T-cell (primary cell): Measurements from ENCODE around the gene SMG6. TPM values are rescaled to one million over a fixed set of nuclear protein-coding genes. Genes with fewer than 3 reads are reported as not detected.

Source experiments
- ATAC-seq, 4 experiments: fragments of 200-7000 bp in 3 of 4; fragments of 150-1000 bp in 1 of 4; cut with Tn5 transposase; replicated peaks in 1 of 4; 1 replicate in 3 of 4; 2 replicates in 1 of 4; pipeline ENCODE4 v1.10.0; 2021; ENCODE audit warnings: moderate library complexity in 3 of 4, mild to moderate bottlenecking in 2 of 4, moderate number of reproducible peaks in 1 of 4
- CTCF ChIA-PET, 2 donors: fragments of 300-600 bp; sonication (Branson Sonifier 250); formaldehyde crosslinking; loops; one replicate each; lab custom pipeline; 2022; ENCODE audit warnings: antibody characterized with exemption in 2 of 2; lab: Charles Lee
- POLR2A ChIA-PET, 2 donors: fragments of 300-600 bp; sonication (Branson Sonifier 250); formaldehyde crosslinking; loops; one replicate each; lab custom pipeline; 2022; ENCODE audit warnings: antibody characterized with exemption in 2 of 2; lab: Charles Lee
- DNase-seq, 35 experiments: peaks; one replicate each; pipeline versions ENCODE4 v3.0.0 to v3.0.0-alpha.2; 2013 to 2023
- H3K27ac ChIP-seq: one replicate; pipeline ENCODE4 v1.5.1; 2013; ENCODE audit warnings: low read length
- H3K27me3 ChIP-seq, 2 experiments: replicated peaks in 1 of 2; 1 replicate in 1 of 2; 2 replicates in 1 of 2; pipeline versions ENCODE4 v1.6.1 to v1.7.0; 2013; ENCODE audit warnings: low read length in 1 of 2, mixed read lengths in 1 of 2; ENCODE audit not compliant: control insufficient read depth in 2 of 2, insufficient read depth in 2 of 2; ENCODE audit errors: extremely low read depth in 1 of 2
- H3K36me3 ChIP-seq, 2 donors: 1 replicate in 1 of 2; 2 replicates in 1 of 2; pipeline versions ENCODE4 v1.6.1 to v1.7.0; 2013; ENCODE audit warnings: low read length in 1 of 2; ENCODE audit not compliant: control insufficient read depth in 2 of 2, insufficient read depth in 1 of 2; ENCODE audit errors: extremely low read depth in 1 of 2
- H3K4me1 ChIP-seq, 2 experiments: 1 replicate in 1 of 2; 2 replicates in 1 of 2; pipeline versions ENCODE4 v1.6.1 to v1.7.0; 2013; ENCODE audit warnings: low read length in 2 of 2, mixed read lengths in 1 of 2; ENCODE audit not compliant: insufficient read depth in 2 of 2, control insufficient read depth in 1 of 2; ENCODE audit errors: extremely low read depth in 1 of 2
- H3K4me3 ChIP-seq, 2 donors: 1 replicate in 1 of 2; 2 replicates in 1 of 2; pipeline versions ENCODE4 v1.5.1 to v1.7.0; 2013; ENCODE audit warnings: mild to moderate bottlenecking in 2 of 2, low read length in 1 of 2, moderate library complexity in 1 of 2; ENCODE audit not compliant: control insufficient read depth in 1 of 2; ENCODE audit errors: extremely low read depth in 1 of 2
- H3K9me3 ChIP-seq: 2 replicates; pipeline ENCODE4 v1.7.0; 2013
- H3K27ac Mint-ChIP-seq, 2 donors: one replicate each; pipeline ENCODE4 v1.8.0; 2020 to 2021; ENCODE audit warnings: mild to moderate bottlenecking in 2 of 2, mixed read lengths in 2 of 2
- H3K27me3 Mint-ChIP-seq, 2 donors: one replicate each; pipeline ENCODE4 v1.8.0; 2021 to 2022; ENCODE audit warnings: mixed read lengths in 2 of 2
- H3K36me3 Mint-ChIP-seq: one replicate; pipeline ENCODE4 v1.8.0; 2021; ENCODE audit warnings: mixed read lengths
- H3K4me1 Mint-ChIP-seq, 3 donors: one replicate each; pipeline ENCODE4 v1.8.0; 2020 to 2022; ENCODE audit warnings: mixed read lengths in 3 of 3, mild to moderate bottlenecking in 1 of 3
- H3K4me3 Mint-ChIP-seq, 3 donors: one replicate each; pipeline ENCODE4 v1.8.0; 2020 to 2022; ENCODE audit warnings: mild to moderate bottlenecking in 3 of 3, mixed read lengths in 3 of 3, moderate library complexity in 3 of 3
- H3K9me3 Mint-ChIP-seq, 3 donors: one replicate each; pipeline ENCODE4 v1.8.0; 2020 to 2022; ENCODE audit warnings: mixed read lengths in 3 of 3
- WGBS: methylation state at CpG from one replicate; pipeline ENCODE4 v1.1.5; 2013; ENCODE audit warnings: missing lambda C conversion rate; ENCODE audit not compliant: insufficient coverage; 5-methylcytosine and 5-hydroxymethylcytosine counted together
- total RNA-seq, 35 experiments: library from RNA in 6 of 35; stranded (reverse) in 6 of 35; fragments of 120-200 nt in 1 of 35; gene quantifications; one replicate each; pipeline versions ENCODE4 v1.2.1 to v1.2.4 and lab custom pipeline; 2013 to 2026

Gene SMG6
- total RNA-seq, 5 donors from 2014 or later (not counting 1 experiment from before 2014, with no cell fraction given), result 42.7 to 55.4 (median 45.9) TPM

DNA sequence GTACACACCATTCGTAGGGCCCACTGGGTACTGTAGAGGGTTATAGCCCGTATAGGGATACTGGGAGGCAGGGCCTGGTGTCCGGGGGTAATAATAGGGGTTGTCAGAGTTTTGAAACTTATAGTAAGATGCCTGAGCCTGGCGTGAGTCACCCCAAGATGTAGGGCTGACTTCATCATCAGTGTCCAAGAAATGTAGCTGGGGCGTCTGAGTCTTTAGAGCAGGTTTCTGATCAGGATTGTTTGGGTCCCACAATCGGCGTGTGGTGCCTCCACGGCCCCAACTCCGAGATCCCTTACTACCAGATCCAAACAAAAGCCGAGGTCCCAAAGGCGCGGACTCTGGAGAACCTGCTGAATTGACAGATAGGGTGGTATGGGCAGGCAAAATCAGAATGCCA, 4.4 kb downstream of the SMG6 start:
- Histone ChIP-seq H3K27me3 (no peaks in the 10 kb centered on the region), H3K36me3 (peaks cover 16 to 57% of the 10 kb centered on the region in 2 donors), H3K9me3 (no peaks in the 10 kb centered on the region), H3K4me3 (no peak overlapping the region), H3K27ac (no peak overlapping the region), H3K4me1 (peaks cover 7 to 24% of the 10 kb centered on the region in 2 experiments)
- no peaks in the 10 kb centered on the region for H3K9me3 Mint-ChIP-seq
- H3K4me3 Mint-ChIP-seq, result no peak overlapping the region
- DNase-seq, result no peak
- H3K36me3 Mint-ChIP-seq, result peaks cover 46% of the 10 kb centered on the region
- ATAC-seq, result no peak
- CTCF ChIA-PET, result no interaction called here
- H3K4me1 Mint-ChIP-seq, result peaks cover 69 to 71% (median 70%) of the 10 kb centered on the region in 3 donors
- no peak overlapping the region for H3K27ac Mint-ChIP-seq
- no peaks in the 10 kb centered on the region for H3K27me3 Mint-ChIP-seq
- POLR2A ChIA-PET, result no interaction called here
- 100% methylated on average over 4 of the region's 12 CpGs for WGBS

DNA sequence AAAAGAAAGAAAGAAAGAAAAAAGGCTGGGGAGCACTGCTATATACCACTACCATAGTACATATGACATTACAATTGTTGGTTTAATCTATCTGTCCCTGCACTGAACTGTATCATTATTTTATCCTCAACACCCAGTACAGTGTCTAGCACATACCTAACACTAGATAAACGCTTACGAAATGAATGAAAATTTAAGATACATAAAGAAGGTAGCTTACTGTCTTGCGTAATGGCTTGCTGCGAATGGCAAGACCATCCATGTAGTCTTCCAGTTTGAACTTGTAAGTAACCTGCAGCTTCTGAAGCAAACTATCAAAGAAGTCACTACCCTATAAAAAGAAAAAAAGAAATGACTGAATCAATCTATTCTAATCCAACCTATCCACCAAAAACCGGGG, 6.6 kb downstream of the SMG6 start:
- CTCF ChIA-PET, result interaction anchor here in 1 of 2 donors (0.7 to 1.2 kb wide), 2 partner anchors 14 to 30 kb away, joined by 3 read pairs; no protein-coding TSS in a partner anchor
- no peak overlapping the region for H3K27ac Mint-ChIP-seq
- H3K27me3 Mint-ChIP-seq, result no peaks in the 10 kb centered on the region

DNA sequence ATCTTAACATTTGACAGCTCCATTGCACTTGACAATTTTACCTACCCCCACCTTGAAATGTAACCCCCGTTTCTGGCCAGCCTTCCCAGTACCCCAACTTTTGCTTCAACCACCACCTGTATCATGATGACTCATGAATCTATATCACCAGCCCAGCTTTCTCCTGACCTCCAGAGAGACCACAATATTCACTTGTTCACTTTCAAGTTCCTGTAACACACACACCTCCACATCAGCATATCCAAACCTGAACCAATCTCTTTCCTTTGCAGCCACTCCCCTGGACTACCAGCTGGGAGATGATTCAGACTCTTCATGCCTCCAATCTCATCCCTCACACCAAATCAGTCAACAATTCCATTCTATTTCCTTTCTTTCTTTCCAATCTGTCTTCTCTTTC, 8.0 kb downstream of the SMG6 start:
- Mint-ChIP-seq H3K27ac (peak overlapping the region; percentile 7 to 29), H3K27me3 (no peaks in the 10 kb centered on the region), H3K4me3 (no peak overlapping the region), H3K4me1 (peaks cover 46 to 54% (median 51%) of the 10 kb centered on the region in 3 donors), H3K36me3 (peaks cover 69% of the 10 kb centered on the region), H3K9me3 (no peaks in the 10 kb centered on the region)
- DNase-seq (no peak), ATAC-seq (no peak)
- Histone ChIP-seq H3K36me3 (peaks cover 16 to 82% of the 10 kb centered on the region in 2 donors), H3K27ac (no peak overlapping the region), H3K4me1 (peaks cover 0 to 3% of the 10 kb centered on the region in 2 experiments), H3K27me3 (no peaks in the 10 kb centered on the region), H3K9me3 (no peaks in the 10 kb centered on the region), H3K4me3 (no peak overlapping the region)
- ChIA-PET POLR2A (no interaction called here), CTCF (no interaction called here)
- 53% methylated on average over 1 of the region's 1 CpG for WGBS

More for the DNA sequence above, 6.6 kb downstream of the SMG6 start:
- Histone ChIP-seq H3K36me3 (peaks cover 16 to 75% of the 10 kb centered on the region in 2 donors), H3K27ac (no peak overlapping the region), H3K4me3 (no peak overlapping the region), H3K9me3 (no peaks in the 10 kb centered on the region), H3K4me1 (peaks cover 3 to 11% of the 10 kb centered on the region in 2 experiments), H3K27me3 (no peaks in the 10 kb centered on the region)
- peaks cover 59% of the 10 kb centered on the region for H3K36me3 Mint-ChIP-seq
- ATAC-seq, result no peak
- no peaks in the 10 kb centered on the region for H3K9me3 Mint-ChIP-seq
- H3K4me1 Mint-ChIP-seq, result peaks cover 61 to 68% (median 66%) of the 10 kb centered on the region in 3 donors
- no CpG with 5 or more reads among the region's 5 CpGs for WGBS
- POLR2A ChIA-PET, result interaction anchor here in 1 of 2 donors (0.6 kb wide), 1 partner anchor 1614 kb away, joined by 5 read pairs; no protein-coding TSS in a partner anchor
- DNase-seq, result no peak
- no peak overlapping the region for H3K4me3 Mint-ChIP-seq

DNA sequence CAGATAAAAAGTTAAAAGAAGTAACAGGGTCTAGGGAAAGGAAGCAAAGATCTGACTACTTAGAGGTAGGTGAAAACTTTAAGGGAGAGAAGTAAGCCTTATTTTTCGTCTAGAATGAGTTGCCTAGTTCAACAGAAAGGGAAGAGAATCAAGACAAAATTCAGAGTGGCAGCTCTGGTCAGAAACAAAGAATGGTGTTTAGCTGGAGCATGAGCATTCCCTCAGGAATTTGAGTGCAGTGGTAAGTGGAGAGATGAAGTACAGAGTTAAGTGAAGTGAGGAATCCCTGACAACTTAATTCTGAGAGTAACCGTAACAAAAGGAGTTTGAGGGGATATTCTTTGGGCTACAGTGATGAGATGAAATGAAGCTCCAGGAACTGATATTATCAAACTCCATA, 11.5 kb downstream of the SMG6 start:
- H3K27me3 Mint-ChIP-seq, result no peaks in the 10 kb centered on the region
- Histone ChIP-seq H3K4me1 (no peaks in the 10 kb centered on the region), H3K9me3 (no peaks in the 10 kb centered on the region), H3K4me3 (no peak overlapping the region), H3K27ac (no peak overlapping the region), H3K27me3 (no peaks in the 10 kb centered on the region), H3K36me3 (peaks cover 6 to 76% of the 10 kb centered on the region in 2 donors)
- DNase-seq (no peak), ATAC-seq (no peak)
- H3K9me3 Mint-ChIP-seq, result no peaks in the 10 kb centered on the region
- ChIA-PET POLR2A (no interaction called here), CTCF (interaction anchor here in 1 of 2 donors (1.2 kb wide), 1 partner anchor 21 kb away, joined by 5 read pairs; no protein-coding TSS in a partner anchor)
- peaks cover 22 to 29% (median 26%) of the 10 kb centered on the region in 3 donors for H3K4me1 Mint-ChIP-seq
- peaks cover 67% of the 10 kb centered on the region for H3K36me3 Mint-ChIP-seq
- H3K4me3 Mint-ChIP-seq, result no peak overlapping the region
- H3K27ac Mint-ChIP-seq, result no peak overlapping the region
- 100% methylated on average over 1 of the region's 2 CpGs for WGBS

DNA sequence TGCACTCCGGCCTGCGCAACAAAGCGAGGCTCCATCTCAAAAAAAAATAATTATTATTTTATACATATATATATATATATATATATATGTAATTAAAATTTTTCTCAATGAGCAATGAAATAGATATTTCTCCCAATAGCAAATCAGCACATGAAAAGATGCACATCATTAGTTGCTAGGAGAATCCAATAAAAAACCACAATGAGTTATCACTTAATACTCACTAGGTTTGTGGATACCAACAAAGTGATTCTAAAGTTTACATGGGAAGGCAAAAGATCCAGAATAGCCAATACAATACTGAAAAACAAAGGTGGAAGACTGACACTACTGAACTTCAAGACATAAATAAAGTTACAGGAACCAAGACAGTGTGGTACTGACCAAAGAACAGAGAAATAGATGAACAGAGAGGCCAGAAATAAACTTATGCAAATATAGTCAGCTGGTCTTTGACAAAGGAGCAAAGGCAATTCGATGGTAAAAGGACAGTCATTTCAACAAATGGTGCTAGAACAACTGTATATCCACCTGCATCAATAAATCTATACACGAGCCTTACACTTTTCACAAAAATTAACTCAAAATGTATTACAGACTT, 13.6 kb downstream of the SMG6 start:
- Histone ChIP-seq H3K27me3 (no peaks in the 10 kb centered on the region), H3K9me3 (no peaks in the 10 kb centered on the region), H3K27ac (no peak overlapping the region), H3K36me3 (peaks cover 1 to 65% of the 10 kb centered on the region in 2 donors), H3K4me1 (no peaks in the 10 kb centered on the region), H3K4me3 (no peak overlapping the region)
- Mint-ChIP-seq H3K27ac (no peak overlapping the region), H3K4me1 (peaks cover 7 to 14% (median 9%) of the 10 kb centered on the region in 3 donors), H3K4me3 (no peak overlapping the region), H3K36me3 (peaks cover 56% of the 10 kb centered on the region), H3K27me3 (no peaks in the 10 kb centered on the region), H3K9me3 (no peaks in the 10 kb centered on the region)
- ChIA-PET POLR2A (no interaction called here), CTCF (interaction anchor here in 1 of 2 donors (0.6 kb wide), 1 partner anchor 141 kb away, joined by 6 read pairs; no protein-coding TSS in a partner anchor)
- 78% methylated on average over 1 of the region's 5 CpGs for WGBS
- ATAC-seq, result no peak
- no peak for DNase-seq

DNA sequence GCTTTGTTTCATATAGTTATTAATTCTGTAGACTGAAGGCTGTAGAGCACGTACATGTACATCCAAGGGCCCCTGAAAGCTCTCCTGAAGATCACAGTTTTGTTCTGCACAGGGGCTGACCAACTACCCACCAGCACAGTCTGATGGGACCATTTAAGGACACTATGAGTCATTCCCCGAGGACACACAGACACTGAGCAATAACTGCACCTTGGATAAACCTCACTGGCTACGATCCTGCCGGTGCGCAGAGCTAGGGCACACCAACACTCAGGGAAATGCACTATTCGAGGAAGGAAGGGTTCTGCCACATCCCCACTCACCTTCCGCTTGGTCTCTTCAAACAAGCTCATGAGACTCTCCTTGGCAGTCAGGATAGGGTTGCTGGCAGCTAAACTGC, 20.3 kb downstream of the SMG6 start:
- Mint-ChIP-seq H3K27me3 (no peaks in the 10 kb centered on the region), H3K36me3 (peaks cover 65% of the 10 kb centered on the region), H3K4me1 (peaks cover 25 to 32% (median 29%) of the 10 kb centered on the region in 3 donors), H3K27ac (peak overlapping the region in 1 of 2 donors; percentile 52), H3K9me3 (no peaks in the 10 kb centered on the region), H3K4me3 (no peak overlapping the region)
- no peak for DNase-seq
- WGBS, result 89% methylated on average over 7 of the region's 7 CpGs
- Histone ChIP-seq H3K36me3 (peaks cover 6 to 72% of the 10 kb centered on the region in 2 donors), H3K9me3 (no peaks in the 10 kb centered on the region), H3K4me1 (peaks cover 12 to 14% of the 10 kb centered on the region in 2 experiments), H3K27ac (no peak overlapping the region), H3K4me3 (no peak overlapping the region), H3K27me3 (no peaks in the 10 kb centered on the region)
- ChIA-PET POLR2A (interaction anchor here in 1 of 2 donors (0.6 kb wide), 1 partner anchor 12 kb away, joined by 3 read pairs; no protein-coding TSS in a partner anchor), CTCF (interaction anchor here (0.6 to 2.9 kb wide), 8 partner anchors 14 to 254 kb away, joined by 3 to 32 read pairs (median 4); partner anchors contain the start of gene HIC1 (in 1 of the 2))
- no peak for ATAC-seq
